Measurements from ENCODE around the gene SMYD3. TPM values are rescaled to one million over a fixed set of nuclear protein-coding genes. Genes with fewer than 3 reads are reported as not detected.

SMYD3 gene
- total and polyA plus RNA-seq, 2 of the 13 experiments (the other 11 are each of a cell fraction or from before 2014, with no cell fraction given) = 27.7 to 35.8 TPM

DNA sequence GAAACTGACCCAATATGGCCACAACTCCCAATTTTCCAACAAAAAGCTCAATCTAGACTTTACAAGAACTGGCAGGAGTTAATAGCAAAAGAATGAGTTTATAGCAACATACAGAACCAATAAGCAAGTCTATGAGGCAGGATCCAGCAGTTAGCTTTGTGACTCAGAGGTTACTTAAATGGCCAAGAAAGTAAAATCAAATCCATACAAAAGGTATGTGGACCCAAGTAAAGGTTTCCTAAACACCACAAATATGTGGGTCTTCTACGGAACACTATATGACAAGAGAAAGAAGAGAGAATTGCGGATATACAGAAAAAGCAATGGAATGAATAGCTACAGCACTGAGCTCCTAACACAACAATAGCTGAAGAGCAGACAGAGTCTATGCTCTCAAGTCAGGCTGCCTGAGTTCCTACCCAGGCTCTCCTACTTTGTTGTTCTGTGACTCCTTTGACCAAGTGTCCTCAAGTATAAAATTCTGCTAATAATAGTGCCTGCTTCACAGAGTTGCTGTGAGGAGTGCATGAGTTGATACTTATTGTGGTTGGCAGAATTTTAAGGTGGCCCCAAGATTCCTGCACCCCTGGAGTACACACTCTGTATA is 204.3 kb downstream of the SMYD3 start (continued):
- TF ChIP-seq, protein P1, sequence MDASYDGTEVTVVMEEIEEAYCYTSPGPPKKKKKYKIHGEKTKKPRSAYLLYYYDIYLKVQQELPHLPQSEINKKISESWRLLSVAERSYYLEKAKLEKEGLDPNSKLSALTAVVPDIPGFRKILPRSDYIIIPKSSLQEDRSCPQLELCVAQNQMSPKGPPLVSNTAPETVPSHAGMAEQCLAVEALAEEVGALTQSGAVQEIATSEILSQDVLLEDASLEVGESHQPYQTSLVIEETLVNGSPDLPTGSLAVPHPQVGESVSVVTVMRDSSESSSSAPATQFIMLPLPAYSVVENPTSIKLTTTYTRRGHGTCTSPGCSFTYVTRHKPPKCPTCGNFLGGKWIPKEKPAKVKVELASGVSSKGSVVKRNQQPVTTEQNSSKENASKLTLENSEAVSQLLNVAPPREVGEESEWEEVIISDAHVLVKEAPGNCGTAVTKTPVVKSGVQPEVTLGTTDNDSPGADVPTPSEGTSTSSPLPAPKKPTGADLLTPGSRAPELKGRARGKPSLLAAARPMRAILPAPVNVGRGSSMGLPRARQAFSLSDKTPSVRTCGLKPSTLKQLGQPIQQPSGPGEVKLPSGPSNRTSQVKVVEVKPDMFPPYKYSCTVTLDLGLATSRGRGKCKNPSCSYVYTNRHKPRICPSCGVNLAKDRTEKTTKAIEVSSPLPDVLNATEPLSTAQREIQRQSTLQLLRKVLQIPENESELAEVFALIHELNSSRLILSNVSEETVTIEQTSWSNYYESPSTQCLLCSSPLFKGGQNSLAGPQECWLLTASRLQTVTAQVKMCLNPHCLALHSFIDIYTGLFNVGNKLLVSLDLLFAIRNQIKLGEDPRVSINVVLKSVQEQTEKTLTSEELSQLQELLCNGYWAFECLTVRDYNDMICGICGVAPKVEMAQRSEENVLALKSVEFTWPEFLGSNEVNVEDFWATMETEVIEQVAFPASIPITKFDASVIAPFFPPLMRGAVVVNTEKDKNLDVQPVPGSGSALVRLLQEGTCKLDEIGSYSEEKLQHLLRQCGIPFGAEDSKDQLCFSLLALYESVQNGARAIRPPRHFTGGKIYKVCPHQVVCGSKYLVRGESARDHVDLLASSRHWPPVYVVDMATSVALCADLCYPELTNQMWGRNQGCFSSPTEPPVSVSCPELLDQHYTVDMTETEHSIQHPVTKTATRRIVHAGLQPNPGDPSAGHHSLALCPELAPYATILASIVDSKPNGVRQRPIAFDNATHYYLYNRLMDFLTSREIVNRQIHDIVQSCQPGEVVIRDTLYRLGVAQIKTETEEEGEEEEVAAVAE (CRISPR knock-in tag; IDR thresholded peaks at IDR 0.05; ENCODE audit: borderline replicate concordance) = no peak
- TF ChIP-seq ZNF558 (CRISPR knock-in tag; IDR thresholded peaks at IDR 0.05; ENCODE audit: borderline replicate concordance) = no peak
- TF ChIP-seq, protein P2, sequence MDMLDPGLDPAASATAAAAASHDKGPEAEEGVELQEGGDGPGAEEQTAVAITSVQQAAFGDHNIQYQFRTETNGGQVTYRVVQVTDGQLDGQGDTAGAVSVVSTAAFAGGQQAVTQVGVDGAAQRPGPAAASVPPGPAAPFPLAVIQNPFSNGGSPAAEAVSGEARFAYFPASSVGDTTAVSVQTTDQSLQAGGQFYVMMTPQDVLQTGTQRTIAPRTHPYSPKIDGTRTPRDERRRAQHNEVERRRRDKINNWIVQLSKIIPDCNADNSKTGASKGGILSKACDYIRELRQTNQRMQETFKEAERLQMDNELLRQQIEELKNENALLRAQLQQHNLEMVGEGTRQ (IDR thresholded peaks at IDR 0.05; ENCODE audit: low read depth, low read length) = no peak
- TF ChIP-seq, protein P2 (CRISPR knock-in tag; IDR thresholded peaks at IDR 0.05; ENCODE audit: borderline replicate concordance) = no peak

GRCh38 chr1:246302251-246302625 is 204.8 kb downstream of the SMYD3 start:
- no peak overlapping the region for H3K9ac ChIP-seq (ENCODE audit: insufficient read depth, low read depth, low read length)
- TF ChIP-seq SIX1 (CRISPR knock-in tag; IDR thresholded peaks at IDR 0.05; ENCODE audit: borderline replicate concordance) = no peak
- no peak for TF ChIP-seq BORCS8-MEF2B (CRISPR knock-in tag; IDR thresholded peaks at IDR 0.05)
- TF ChIP-seq SIN3A (IDR thresholded peaks at IDR 0.05; ENCODE audit: borderline replicate concordance, low read depth, low read length) = no peak
- no peak for TF ChIP-seq NFKBIZ (CRISPR knock-in tag; IDR thresholded peaks at IDR 0.05)
- no TSS peak for BruUV-seq (replicated peaks)
- CTCF ChIA-PET (ENCODE audit: low intra/inter-chr PET ratio, low total read pairs) = no interaction called here
- H2AFZ ChIP-seq (ENCODE audit: low read length) = no peak overlapping the region
- H3K4me1 ChIP-seq (ENCODE audit: insufficient read depth, low read length) = no peaks in the 10 kb centered on the region
- H3K9me3 ChIP-seq (ENCODE audit: low read length) = no peaks in the 10 kb centered on the region
- H3K79me2 ChIP-seq (ENCODE audit: insufficient read depth, low read length) = no peaks in the 10 kb centered on the region
- no peak overlapping the region for H3K4me2 ChIP-seq (ENCODE audit: low read depth, low read length)
- intact Hi-C loops (cut with micrococcal nuclease; ENCODE audit: unreplicated experiment) (no loop called here), in situ Hi-C loops (cut with HindIII; ENCODE audit: extremely low pct_ligation_motif_present, low pct_unique_long_range_greater_than_20kb) (no loop called here)
- no peak overlapping the region for H3K27ac ChIP-seq (ENCODE audit: extremely low read length, insufficient read depth, low read length)
- DNase-seq (ENCODE audit: low spot score) (no peak), ATAC-seq (no peak), FAIRE-seq (no peak)
- POLR2A ChIA-PET = no interaction called here
- H3K36me3 ChIP-seq (replicated peaks in 1 of 2; ENCODE audit: control insufficient read depth in 1 of 2, insufficient read depth in 2 of 2, low read length in 2 of 2) = no peaks in the 10 kb centered on the region
- H4K20me1 ChIP-seq (ENCODE audit: insufficient read depth, low read length) = no peaks in the 10 kb centered on the region
- H3K27me3 ChIP-seq (ENCODE audit: control insufficient read depth in 1 of 2, insufficient read depth in 2 of 2, low read length in 2 of 2) = no peaks in the 10 kb centered on the region
- no peak overlapping the region for H3K4me3 ChIP-seq (replicated peaks in 1 of 3; ENCODE audit: insufficient read depth in 1 of 3, low read depth in 2 of 3, low read length in 3 of 3)
- WGBS (ENCODE audit: low lambda C conversion rate) = 94% methylated on average over 1 of the region's 1 CpG
